ENCODE results near the gene TRIM56. TPM values are rescaled to one million over a fixed set of nuclear protein-coding genes. Genes with fewer than 3 reads are reported as not detected.
"Not testable (repeated sequence)": the region's sequence is repeated elsewhere in the genome, so short reads cannot be mapped to it uniquely, and the experiment has no call there.

The TRIM56 gene
- total RNA-seq = 10 to 100 TPM; 10.6 to 57.3 (median 29.5) TPM
- 10 to 100 TPM in 2 of 3 donors, 1 to 10 TPM in 1; 8.3 to 24.1 (median 16.3) TPM for polyA plus RNA-seq
- long read RNA-seq, donor 1, full-length matches to known transcripts = 2 of 2 reads
- long read RNA-seq, donor 1, partial matches to known transcripts = 0 of 2 reads
- long read RNA-seq, donor 1, other reads (novel, unspliced or antisense) = 0 of 2 reads
- long read RNA-seq, donor 2, full-length matches to known transcripts = 3 of 15 reads
- long read RNA-seq, donor 2, partial matches to known transcripts = 12 of 15 reads
- long read RNA-seq, donor 2, other reads (novel, unspliced or antisense) = 0 of 15 reads
- long read RNA-seq, donor 3, full-length matches to known transcripts = 1 of 1 reads
- long read RNA-seq, donor 3, partial matches to known transcripts = 0 of 1 reads
- long read RNA-seq, donor 3, other reads (novel, unspliced or antisense) = 0 of 1 reads
- long read RNA-seq, donor 4, full-length matches to known transcripts = 1 of 12 reads
- long read RNA-seq, donor 4, partial matches to known transcripts = 0 of 12 reads
- long read RNA-seq, donor 4, other reads (novel, unspliced or antisense) = 11 of 12 reads
- long read RNA-seq, donor 5, full-length matches to known transcripts = 40 of 71 reads
- long read RNA-seq, donor 5, partial matches to known transcripts = 0 of 71 reads
- long read RNA-seq, donor 5, other reads (novel, unspliced or antisense) = 31 of 71 reads
- long read RNA-seq, donor 6, partial matches to known transcripts = 0 of 18 reads
- long read RNA-seq, donor 6, other reads (novel, unspliced or antisense) = 18 of 18 reads
- long read RNA-seq, donor 7, full-length matches to known transcripts = 3 of 17 reads
- long read RNA-seq, donor 7, partial matches to known transcripts = 14 of 17 reads
- long read RNA-seq, donor 7, other reads (novel, unspliced or antisense) = 0 of 17 reads
- long read RNA-seq, donor 8, full-length matches to known transcripts = 2 of 29 reads
- long read RNA-seq, donor 8, partial matches to known transcripts = 27 of 29 reads
- long read RNA-seq, donor 8, other reads (novel, unspliced or antisense) = 0 of 29 reads
- long read RNA-seq, donor 9 = 0 reads
- long read RNA-seq, donor 10, full-length matches to known transcripts = 2 of 2 reads
- long read RNA-seq, donor 10, partial matches to known transcripts = 0 of 2 reads
- long read RNA-seq, donor 10, other reads (novel, unspliced or antisense) = 0 of 2 reads

- H3K4me3 ChIP-seq = peak within 1 kb of the TSS in 3 of 4 donors; percentile 69 to 85 (median 82)
- H3K4me1 ChIP-seq (replicated peaks in 1 of 2) = peaks cover 11 to 21% of the 10 kb centered on the region in 2 donors
- H3K36me3 ChIP-seq (replicated peaks in 1 of 2) = peaks cover 0 to 29% of the 10 kb centered on the region in 2 donors
- 0 to 1% (median 1%) methylated on average over 12 to 26 of the region's 26 CpGs for WGBS, 4 donors
- intact Hi-C loops (cut with DNase I) = no loop called here
- TF ChIP-seq POLR2A (IDR thresholded peaks at IDR 0.05) = peak in 1 of 2 donors; percentile 60
- TF ChIP-seq CTCF (IDR thresholded peaks at IDR 0.05) = peak in 1 of 6 experiments; percentile 5
- H3K27ac ChIP-seq = peak within 1 kb of the TSS; percentile 83 to 96 (median 95)
- no peaks in the 10 kb centered on the region for H3K9me3 ChIP-seq (replicated peaks in 1 of 3)
- DNase-seq = peak; percentile 87 to 94 (median 90)
- no peaks in the 10 kb centered on the region for H3K27me3 ChIP-seq
Observed at GRCh38 chr7:101085162-101085964, at the start of gene TRIM56. Gene TRIM56, plus strand, starts transcription at chr7:101085481. Its CDS starts 1,832 bp downstream, at chr7:101087313.

GRCh38 chr7:101035941-101036340 is 49.3 kb upstream of the TRIM56 start:
- Histone ChIP-seq H3K36me3 (replicated peaks in 1 of 2) (no peaks in the 10 kb centered on the region), H3K27ac (no peak overlapping the region), H3K27me3 (peaks cover 7% of the 10 kb centered on the region), H3K4me1 (replicated peaks in 1 of 2) (no peaks in the 10 kb centered on the region), H3K4me3 (no peak overlapping the region), H3K9me3 (replicated peaks in 1 of 3) (no peaks in the 10 kb centered on the region)
- DNase-seq = no peak
- TF ChIP-seq POLR2A (IDR thresholded peaks at IDR 0.05) (no peak), CTCF (IDR thresholded peaks at IDR 0.05) (no peak)
- intact Hi-C loops (cut with DNase I) = no loop called here
- WGBS, 4 donors = 47 to 73% (median 67%) methylated on average over 4 of the region's 4 CpGs

GRCh38 chr7:101041283-101041682 is 44.0 kb upstream of the TRIM56 start:
- H3K27ac ChIP-seq; H3K36me3 ChIP-seq (replicated peaks in 1 of 2); H3K4me3 ChIP-seq; H3K4me1 ChIP-seq (replicated peaks in 1 of 2); intact Hi-C loops (cut with DNase I); H3K9me3 ChIP-seq (replicated peaks in 1 of 3); DNase-seq: not testable (repeated sequence)
- peaks cover 21% of the 10 kb centered on the region for H3K27me3 ChIP-seq
- 70 to 80% (median 79%) methylated on average over 6 of the region's 6 CpGs for WGBS, 4 donors

- Histone ChIP-seq H3K27ac (no peak overlapping the region), H3K9me3 (replicated peaks in 1 of 3) (no peaks in the 10 kb centered on the region), H3K4me1 (replicated peaks in 1 of 2) (no peaks in the 10 kb centered on the region), H3K4me3 (no peak overlapping the region), H3K36me3 (replicated peaks in 1 of 2) (no peaks in the 10 kb centered on the region), H3K27me3 (peaks cover 18% of the 10 kb centered on the region)
- TF ChIP-seq POLR2A (IDR thresholded peaks at IDR 0.05) (no peak), CTCF (IDR thresholded peaks at IDR 0.05) (no peak)
- 0 to 20% (median 18%) methylated on average over 4 to 9 of the region's 9 CpGs for WGBS, 4 donors
- intact Hi-C loops (cut with DNase I) = loop anchor here (2.0 kb wide), 1 partner anchor 92 kb away; no protein-coding TSS in a partner anchor
- peak; percentile 45 to 74 (median 67) for DNase-seq
Observed at GRCh38 chr7:101058355-101058754, 26.9 kb upstream of the TRIM56 start.

Measured in adrenal gland (tissue), 19 donors.